Dedifferentiated amniotic fluid mesenchymal stem cell (primary cell): ENCODE results near the gene SNTB2.
"Not testable (repeated sequence)": the region's sequence is repeated elsewhere in the genome, so short reads cannot be mapped to it uniquely, and the experiment has no call there.

Source experiments
- DNase-seq: peaks from one replicate; pipeline ENCODE4 v3.0.0-alpha.2; 2016; ENCODE audit errors: extremely low spot score

SNTB2 gene

GRCh38 chr16:69236319-69236718 lies 49.4 kb downstream of the SNTB2 start:
- DNase-seq, result no peak

- no peak for DNase-seq
Measured at GRCh38 chr16:69237296-69237695, 50.3 kb downstream of the SNTB2 start.

GRCh38 chr16:69239851-69240250 lies 52.9 kb downstream of the SNTB2 start:
- DNase-seq, result no peak

- DNase-seq, result no peak
Measured at GRCh38 chr16:69240331-69240730, 53.4 kb downstream of the SNTB2 start.

- DNase-seq, result no peak
Measured at GRCh38 chr16:69241926-69242325, 55.0 kb downstream of the SNTB2 start.

GRCh38 chr16:69243479-69243878 lies 56.5 kb downstream of the SNTB2 start:
- peak; percentile 83 for DNase-seq

GRCh38 chr16:69244336-69244735 lies 57.4 kb downstream of the SNTB2 start:
- no peak for DNase-seq

GRCh38 chr16:69250081-69250480 lies 63.1 kb downstream of the SNTB2 start:
- no peak for DNase-seq

- DNase-seq, result no peak
Measured at GRCh38 chr16:69253870-69254341, 66.9 kb downstream of the SNTB2 start.

GRCh38 chr16:69259428-69259764 lies 72.4 kb downstream of the SNTB2 start:
- not testable (repeated sequence) for DNase-seq

GRCh38 chr16:69260019-69260418 lies 73.1 kb downstream of the SNTB2 start:
- no peak for DNase-seq

GRCh38 chr16:69260506-69260905 lies 73.5 kb downstream of the SNTB2 start:
- DNase-seq, result no peak

GRCh38 chr16:69266334-69267063 lies 79.5 kb downstream of the SNTB2 start:
- DNase-seq, result no peak

- DNase-seq, result no peak
Measured at GRCh38 chr16:69267633-69268032, 80.7 kb downstream of the SNTB2 start.

- DNase-seq, result no peak
Measured at GRCh38 chr16:69270395-69270794, 83.4 kb downstream of the SNTB2 start.

- no peak for DNase-seq
Measured at GRCh38 chr16:69270831-69271230, 83.9 kb downstream of the SNTB2 start.

GRCh38 chr16:69273009-69273408 lies 86.0 kb downstream of the SNTB2 start:
- DNase-seq, result peak; percentile 29

GRCh38 chr16:69274699-69275235 lies 87.8 kb downstream of the SNTB2 start:
- no peak for DNase-seq

- DNase-seq, result peak; percentile 96
Measured at GRCh38 chr16:69276148-69277115, 89.5 kb downstream of the SNTB2 start.

GRCh38 chr16:69277413-69277812 lies 90.4 kb downstream of the SNTB2 start:
- no peak for DNase-seq

- DNase-seq, result no peak
Measured at GRCh38 chr16:69283851-69284250, 96.9 kb downstream of the SNTB2 start.

GRCh38 chr16:69285240-69285639 lies 98.3 kb downstream of the SNTB2 start:
- no peak for DNase-seq
